Measurements from ENCODE around the gene NDFIP1.

NDFIP1 gene

DNA sequence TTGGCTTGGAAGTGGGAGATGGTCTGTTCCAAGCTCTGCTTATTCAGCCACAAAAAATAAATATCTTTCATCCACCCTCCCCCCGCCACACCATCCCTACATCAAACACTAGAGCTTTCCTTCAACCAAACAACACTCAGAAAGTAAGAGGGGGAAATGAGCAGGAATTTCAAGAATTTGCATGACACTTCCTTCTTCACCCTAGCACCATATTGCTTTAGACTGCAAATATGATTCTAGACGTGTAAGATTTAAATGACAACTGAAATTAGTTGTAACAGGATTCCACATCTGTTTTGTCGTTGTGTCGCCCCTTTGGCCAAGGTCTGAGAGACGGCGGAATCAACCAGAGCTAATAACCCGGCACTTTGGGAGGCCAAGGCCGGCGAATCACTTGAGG, 88.5 kb downstream of the NDFIP1 start:
- Histone ChIP-seq H3K27ac (no peak overlapping the region), H4K20me1 (no peaks in the 10 kb centered on the region), H3K36me3 (no peaks in the 10 kb centered on the region), H3K9me3 (no peaks in the 10 kb centered on the region), H3K4me3 (no peak overlapping the region), H3K9ac (no peak overlapping the region), H3K27me3 (no peaks in the 10 kb centered on the region), H3K4me1 (peaks cover 17% of the 10 kb centered on the region), H3K4me2 (no peak overlapping the region)
- no peak for TF ChIP-seq Cebpa-rat (IDR thresholded peaks at IDR 0.05)

DNA sequence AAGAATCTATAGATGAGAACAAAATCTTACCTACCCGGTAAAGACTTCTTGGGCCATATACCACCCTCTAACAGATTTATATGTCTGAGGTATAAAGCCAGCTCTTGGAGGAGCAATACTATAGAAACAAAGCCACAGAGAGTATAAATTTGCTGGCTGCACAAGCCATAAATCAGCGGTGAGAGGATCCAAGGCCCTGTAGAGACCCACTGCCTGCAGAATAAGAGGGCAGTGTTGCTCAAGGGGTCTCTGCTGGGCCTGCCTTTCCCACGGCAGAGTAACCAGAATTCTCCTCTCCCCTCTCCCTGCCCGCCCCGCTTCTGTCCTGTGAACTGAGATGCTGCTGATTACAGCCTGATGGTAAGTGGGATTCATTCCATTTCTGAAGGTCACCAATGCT, 89.2 kb downstream of the NDFIP1 start:
- TF ChIP-seq Cebpa-rat (IDR thresholded peaks at IDR 0.05) = no peak
- no peak overlapping the region for H3K4me2 ChIP-seq
- H3K36me3 ChIP-seq = no peaks in the 10 kb centered on the region
- H3K4me3 ChIP-seq = no peak overlapping the region
- no peaks in the 10 kb centered on the region for H3K27me3 ChIP-seq
- H3K9me3 ChIP-seq = no peaks in the 10 kb centered on the region
- no peak overlapping the region for H3K27ac ChIP-seq
- no peaks in the 10 kb centered on the region for H4K20me1 ChIP-seq
- H3K4me1 ChIP-seq = peaks cover 10% of the 10 kb centered on the region
- H3K9ac ChIP-seq = no peak overlapping the region

- H3K36me3 ChIP-seq = no peaks in the 10 kb centered on the region
- TF ChIP-seq Cebpa-rat (IDR thresholded peaks at IDR 0.05) = no peak
- no peaks in the 10 kb centered on the region for H4K20me1 ChIP-seq
- H3K27me3 ChIP-seq = no peaks in the 10 kb centered on the region
- H3K4me1 ChIP-seq = peaks cover 5% of the 10 kb centered on the region
- H3K27ac ChIP-seq = no peak overlapping the region
- no peak overlapping the region for H3K4me2 ChIP-seq
- no peak overlapping the region for H3K4me3 ChIP-seq
- no peaks in the 10 kb centered on the region for H3K9me3 ChIP-seq
- no peak overlapping the region for H3K9ac ChIP-seq
Measured at GRCh38 chr5:142199388-142199787, 90.8 kb downstream of the NDFIP1 start.

- Histone ChIP-seq H3K4me2 (no peak overlapping the region), H3K27ac (no peak overlapping the region), H3K4me3 (no peak overlapping the region), H3K27me3 (no peaks in the 10 kb centered on the region), H3K36me3 (no peaks in the 10 kb centered on the region), H3K4me1 (peaks cover 15% of the 10 kb centered on the region), H4K20me1 (no peaks in the 10 kb centered on the region), H3K9ac (no peak overlapping the region), H3K9me3 (no peaks in the 10 kb centered on the region)
- no peak for TF ChIP-seq Cebpa-rat (IDR thresholded peaks at IDR 0.05)
Measured at GRCh38 chr5:142200387-142200786, 91.8 kb downstream of the NDFIP1 start.

- Histone ChIP-seq H3K9ac (no peak overlapping the region), H3K27me3 (no peaks in the 10 kb centered on the region), H3K9me3 (no peaks in the 10 kb centered on the region), H3K4me1 (peaks cover 22% of the 10 kb centered on the region), H4K20me1 (no peaks in the 10 kb centered on the region), H3K36me3 (no peaks in the 10 kb centered on the region), H3K4me2 (no peak overlapping the region), H3K27ac (no peak overlapping the region), H3K4me3 (no peak overlapping the region)
- TF ChIP-seq Cebpa-rat (IDR thresholded peaks at IDR 0.05) = no peak
Measured at GRCh38 chr5:142201471-142201887, 92.9 kb downstream of the NDFIP1 start.

GRCh38 chr5:142202282-142202681, 93.7 kb downstream of the NDFIP1 start:
- no peaks in the 10 kb centered on the region for H3K9me3 ChIP-seq
- no peaks in the 10 kb centered on the region for H3K27me3 ChIP-seq
- H4K20me1 ChIP-seq = no peaks in the 10 kb centered on the region
- no peak overlapping the region for H3K4me3 ChIP-seq
- H3K36me3 ChIP-seq = no peaks in the 10 kb centered on the region
- H3K27ac ChIP-seq = no peak overlapping the region
- TF ChIP-seq Cebpa-rat (IDR thresholded peaks at IDR 0.05) = no peak
- no peak overlapping the region for H3K9ac ChIP-seq
- peaks cover 22% of the 10 kb centered on the region for H3K4me1 ChIP-seq
- H3K4me2 ChIP-seq = no peak overlapping the region
